HG03354 (cell line): ENCODE data around the gene USP54.
"Not testable (repeated sequence)": the region's sequence is repeated elsewhere in the genome, so short reads cannot be mapped to it uniquely, and the experiment has no call there.

Source experiments
- ATAC-seq: cut with Tn5 transposase; IDR thresholded peaks from one replicate; pipeline ENCODE4 v1.9.1; 2021; ENCODE audit warnings: mild to moderate bottlenecking; ENCODE audit not compliant: unreplicated experiment, poor library complexity, severe bottlenecking

The USP54 gene

GRCh38 chr10:73590881-73591799, at the start of gene USP54:
USP54 (minus strand) TSS chr10:73591342; CDS start chr10:73575658, 15,684 bp downstream.
- no peak for ATAC-seq

- ATAC-seq, result no peak
These were observed 48.1 kb upstream of the USP54 start for GRCh38 chr10:73639286-73639685.

GRCh38 chr10:73635781-73636180, 44.6 kb upstream of the USP54 start:
- no peak for ATAC-seq

GRCh38 chr10:73634421-73634820, 43.3 kb upstream of the USP54 start:
- ATAC-seq, result no peak

- ATAC-seq, result no peak
These were observed 38.0 kb upstream of the USP54 start for GRCh38 chr10:73629165-73629564.

GRCh38 chr10:73628405-73628804, 37.3 kb upstream of the USP54 start:
- ATAC-seq, result no peak

GRCh38 chr10:73627300-73627699, 36.2 kb upstream of the USP54 start:
- no peak for ATAC-seq

GRCh38 chr10:73625884-73626752, 35.0 kb upstream of the USP54 start:
- peak; percentile 95 for ATAC-seq

GRCh38 chr10:73625004-73625883, 34.1 kb upstream of the USP54 start:
- peak; percentile 53 for ATAC-seq

GRCh38 chr10:73623056-73623455, 31.9 kb upstream of the USP54 start:
- ATAC-seq, result no peak

- not testable (repeated sequence) for ATAC-seq
These were observed 29.8 kb upstream of the USP54 start for GRCh38 chr10:73620974-73621373.

GRCh38 chr10:73617143-73617542, 26.0 kb upstream of the USP54 start:
- not testable (repeated sequence) for ATAC-seq

- ATAC-seq, result no peak
These were observed 23.6 kb upstream of the USP54 start for GRCh38 chr10:73614720-73615119.

- no peak for ATAC-seq
These were observed 18.0 kb upstream of the USP54 start for GRCh38 chr10:73609116-73609515.

- ATAC-seq, result no peak
These were observed 10.4 kb upstream of the USP54 start for GRCh38 chr10:73601486-73601921.

GRCh38 chr10:73597346-73597745, 6.2 kb upstream of the USP54 start:
- no peak for ATAC-seq

GRCh38 chr10:73593812-73594211, 2.7 kb upstream of the USP54 start:
- ATAC-seq, result no peak

- no peak for ATAC-seq
These were observed 2.0 kb upstream of the USP54 start for GRCh38 chr10:73593110-73593509.

GRCh38 chr10:73591935-73592699, 975 bp upstream of the USP54 start:
- ATAC-seq, result no peak
